Esophagus squamous epithelium (tissue), 5 donors: ENCODE data around the gene NLGN3. TPM values are rescaled to one million over a fixed set of nuclear protein-coding genes. Genes with fewer than 3 reads are reported as not detected.

Source experiments
- DNase-seq: peaks from one replicate; lab custom pipeline; 2025; lab: John Stamatoyannopoulos, UW
- H3K27ac ChIP-seq, 4 donors: fragments of 200-600 bp; sonication (generic); one replicate each; pipeline ENCODE4 v1.5.1; 2016 to 2019; ENCODE audit warnings: mild to moderate bottlenecking in 1 of 4
- H3K27me3 ChIP-seq, 4 donors: fragments of 200-600 bp; sonication (generic); 1 replicate in 3 of 4; 2 replicates in 1 of 4; pipeline versions ENCODE4 v1.5.1 to v1.6.0; 2017 to 2021; ENCODE audit warnings: antibody characterized with exemption in 1 of 4
- H3K36me3 ChIP-seq, 3 donors: fragments of 200-600 bp; sonication (generic); one replicate each; pipeline ENCODE4 v1.5.1; 2016 to 2019
- H3K4me1 ChIP-seq, 3 donors: fragments of 200-600 bp; sonication (generic); one replicate each; pipeline ENCODE4 v1.5.1; 2017 to 2019
- H3K4me3 ChIP-seq, 4 donors: fragments of 200-600 bp; sonication (generic); 1 replicate in 3 of 4; 2 replicates in 1 of 4; pipeline ENCODE4 v1.5.1; 2016 to 2019; ENCODE audit warnings: mild to moderate bottlenecking in 2 of 4, moderate library complexity in 1 of 4
- H3K9me3 ChIP-seq, 3 donors: fragments of 200-600 bp; sonication (generic); one replicate each; pipeline ENCODE4 v1.5.1; 2016 to 2019
- CTCF ChIP-seq, 6 experiments: fragments of 450-650 bp in 4 of 6; fragments of 200-600 bp in 2 of 6; sonication (generic) in 2 of 6; IDR thresholded peaks; one replicate each; pipeline ENCODE4 v1.5.1; 2016 to 2019; ENCODE audit warnings: antibody characterized with exemption in 6 of 6, mild to moderate bottlenecking in 4 of 6, moderate library complexity in 4 of 6
- POLR2A ChIP-seq, 4 donors: fragments of 450-650 bp; IDR thresholded peaks; one replicate each; pipeline ENCODE4 v1.6.1; 2017; ENCODE audit warnings: antibody characterized with exemption in 4 of 4, mild to moderate bottlenecking in 4 of 4, moderate library complexity in 3 of 4
- WGBS, 2 donors: methylation state at CpG; one replicate each; pipeline ENCODE4 v1.1.5; 2018; 5-methylcytosine and 5-hydroxymethylcytosine counted together
- intact Hi-C: fragments of 100-400 bp; cut with DNase I; formaldehyde crosslinking; loops from one replicate; pipeline ENCODE4 v1.15.0; 2022
- total RNA-seq, 4 donors: library from RNA; depleted of rRNA; stranded (reverse); fragments of >200 nt; gene quantifications; one replicate each; pipeline ENCODE4 v1.1.0, GENCODE V29; 2016
- donor health status: DM: yes; HTN: yes; CAD: no.

NLGN3 gene
- total RNA-seq, 4 donors from 2014 or later, result 0.21 to 0.38 (median 0.23) TPM; not detected in 1

- no peak for DNase-seq
- Histone ChIP-seq H3K4me1 (peaks cover 0 to 6% (median 0%) of the 10 kb centered on the region in 3 donors), H3K36me3 (no peaks in the 10 kb centered on the region), H3K9me3 (no peaks in the 10 kb centered on the region), H3K27ac (no peak overlapping the region), H3K4me3 (no peak overlapping the region), H3K27me3 (no peaks in the 10 kb centered on the region)
- TF ChIP-seq CTCF (IDR thresholded peaks at IDR 0.05) (no peak), POLR2A (IDR thresholded peaks at IDR 0.05) (no peak)
- intact Hi-C loops, result no loop called here
- 82% methylated on average over 5 of the region's 6 CpGs; no CpG with 5 or more reads in 1 of the 2 donors for WGBS, 2 donors
Measured at GRCh38 chrX:71109051-71109450, 35.6 kb upstream of the NLGN3 start.

GRCh38 chrX:71111141-71111843, 33.3 kb upstream of the NLGN3 start, which contains the start of gene IL2RG:
Gene IL2RG, minus strand, starts transcription at chrX:71111577. Its CDS starts 38 bp downstream, at chrX:71111539.
- DNase-seq, result peak; percentile 6
- Histone ChIP-seq H3K4me1 (no peaks in the 10 kb centered on the region), H3K36me3 (no peaks in the 10 kb centered on the region), H3K4me3 (peak within 1 kb of the TSS in 3 of 4 donors; percentile 0 to 52 (median 24)), H3K27me3 (no peaks in the 10 kb centered on the region), H3K27ac (peak within 1 kb of the TSS; percentile 45 to 69 (median 56)), H3K9me3 (no peaks in the 10 kb centered on the region)
- no peak for TF ChIP-seq CTCF (IDR thresholded peaks at IDR 0.05)
- peak in 2 of 4 donors; percentile 37 to 80 for TF ChIP-seq POLR2A (IDR thresholded peaks at IDR 0.05)
- 50 to 69% methylated on average over 2 to 8 of the region's 8 CpGs for WGBS, 2 donors
- intact Hi-C loops, result no loop called here

- intact Hi-C loops, result no loop called here
- Histone ChIP-seq H3K27ac (peak overlapping the region; percentile 45 to 69 (median 56)), H3K9me3 (no peaks in the 10 kb centered on the region), H3K4me1 (no peaks in the 10 kb centered on the region), H3K27me3 (no peaks in the 10 kb centered on the region), H3K4me3 (peak overlapping the region in 2 of 4 donors; percentile 24 to 52), H3K36me3 (no peaks in the 10 kb centered on the region)
- WGBS, 2 donors, result 47 to 48% methylated on average over 5 of the region's 5 CpGs
- no peak for TF ChIP-seq CTCF (IDR thresholded peaks at IDR 0.05)
- no peak for TF ChIP-seq POLR2A (IDR thresholded peaks at IDR 0.05)
- no peak for DNase-seq
Measured at GRCh38 chrX:71111921-71112431, 32.7 kb upstream of the NLGN3 start.

- Histone ChIP-seq H3K4me3 (no peak overlapping the region), H3K27me3 (no peaks in the 10 kb centered on the region), H3K36me3 (peaks cover 0 to 20% (median 0%) of the 10 kb centered on the region in 3 donors), H3K9me3 (no peaks in the 10 kb centered on the region), H3K27ac (peak overlapping the region in 1 of 4 donors; percentile 90), H3K4me1 (peaks cover 0 to 19% (median 4%) of the 10 kb centered on the region in 3 donors)
- 80 to 81% methylated on average over 2 to 8 of the region's 10 CpGs for WGBS, 2 donors
- TF ChIP-seq CTCF (IDR thresholded peaks at IDR 0.05), result no peak
- TF ChIP-seq POLR2A (IDR thresholded peaks at IDR 0.05), result no peak
- intact Hi-C loops, result no loop called here
- DNase-seq, result no peak
Measured at GRCh38 chrX:71117358-71117757, 27.3 kb upstream of the NLGN3 start.
